Measurements from ENCODE around the gene ANKMY2. TPM values are rescaled to one million over a fixed set of nuclear protein-coding genes. Genes with fewer than 3 reads are reported as not detected.
"Not testable (repeated sequence)": the region's sequence is repeated elsewhere in the genome, so short reads cannot be mapped to it uniquely, and the experiment has no call there.

ANKMY2 gene
- total RNA-seq (2014; rRNA removed; shearing (Covaris generic)): 46.8 and 56.6 TPM in 2 replicates

DNA sequence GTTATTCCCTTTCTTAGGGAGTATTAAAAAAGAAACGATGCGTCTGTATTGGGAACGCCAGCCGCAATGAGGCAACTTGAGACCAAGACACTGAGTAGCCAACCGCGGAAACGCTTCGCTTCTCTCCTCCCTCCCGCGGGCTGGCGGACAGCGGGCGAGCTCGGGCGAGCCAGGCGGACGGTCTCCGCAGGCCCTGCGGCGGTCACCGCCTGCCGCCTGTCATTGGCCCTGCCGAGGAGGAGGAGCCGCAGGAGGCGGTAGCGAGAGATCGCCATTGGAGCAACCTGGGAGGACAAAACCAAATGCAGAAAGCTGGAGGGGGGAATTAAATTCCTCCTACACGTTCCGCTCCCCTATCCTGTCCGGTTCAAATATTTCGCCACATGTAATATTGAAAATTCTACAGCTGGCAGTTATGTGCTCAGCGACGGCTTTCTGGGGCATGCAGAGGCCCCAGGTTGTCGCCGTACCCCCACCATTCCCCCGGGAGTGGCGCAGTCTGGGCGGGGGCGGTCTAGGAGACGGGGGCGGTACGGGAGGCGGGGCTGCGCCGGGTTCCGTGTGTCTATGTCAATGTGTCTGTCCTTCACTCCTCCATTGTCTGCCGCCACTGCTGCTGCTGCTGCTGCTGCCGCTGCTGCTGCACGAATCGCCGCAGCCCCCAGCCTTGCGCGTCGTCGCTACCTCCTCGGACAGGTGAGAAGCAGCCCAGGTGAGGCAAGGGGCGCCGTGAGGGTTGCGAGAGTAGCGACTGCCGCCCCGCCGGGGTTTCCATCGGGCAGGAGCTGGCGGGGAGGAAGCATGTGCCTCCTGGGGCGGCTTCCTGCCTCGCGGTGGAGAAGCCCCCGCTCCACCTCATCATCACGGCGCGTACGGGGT, at the start of gene ANKMY2, which contains the start of gene BZW2:
Gene ANKMY2 (minus strand): TSS at position 162 of the 879 bp plus-strand sequence. CDS start 181 bp downstream, outside the sequence.
Gene BZW2 (plus strand): TSS at position 589 of the 879 bp plus-strand sequence. CDS start 19,263 bp downstream, outside the sequence.
- DNase-seq (ENCODE audit: low spot score): peak; percentile 100

GRCh38 chr7:16694806-16695205, 49.3 kb upstream of the ANKMY2 start:
- DNase-seq (ENCODE audit: low spot score): no peak

DNA sequence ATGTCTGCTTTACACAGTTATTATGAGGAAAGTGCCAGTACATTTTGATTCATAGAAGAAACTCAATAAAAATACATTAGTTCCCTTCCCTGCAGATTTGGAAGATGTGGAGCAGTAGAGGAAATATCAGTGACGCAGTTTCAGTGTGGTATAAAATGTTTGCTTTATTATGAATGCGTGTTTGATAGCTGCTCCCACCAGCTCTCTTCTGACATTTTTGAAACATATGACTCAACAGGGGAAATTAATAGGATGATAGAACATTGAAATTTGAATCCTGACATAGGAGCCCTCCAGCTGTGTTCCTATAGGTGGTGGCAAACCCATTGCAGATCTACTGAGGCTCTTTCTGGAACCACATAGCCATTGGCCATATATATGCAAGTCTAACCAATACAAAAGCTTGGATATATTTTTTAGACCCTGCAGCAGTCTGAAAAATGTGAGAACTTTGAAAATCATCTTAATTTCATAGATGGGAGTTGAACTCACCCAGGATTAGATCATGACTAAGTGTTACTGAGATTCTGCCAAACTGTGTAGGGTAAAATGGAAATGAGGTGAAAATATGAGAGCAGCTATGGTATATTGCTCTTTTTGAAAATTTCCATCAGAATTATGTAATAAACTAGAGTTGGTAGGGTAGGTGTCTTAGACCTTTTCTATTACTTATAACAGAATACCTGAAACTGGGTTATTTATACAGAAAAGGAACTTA, 48.2 kb upstream of the ANKMY2 start:
- DNase-seq (ENCODE audit: low spot score): no peak

DNA sequence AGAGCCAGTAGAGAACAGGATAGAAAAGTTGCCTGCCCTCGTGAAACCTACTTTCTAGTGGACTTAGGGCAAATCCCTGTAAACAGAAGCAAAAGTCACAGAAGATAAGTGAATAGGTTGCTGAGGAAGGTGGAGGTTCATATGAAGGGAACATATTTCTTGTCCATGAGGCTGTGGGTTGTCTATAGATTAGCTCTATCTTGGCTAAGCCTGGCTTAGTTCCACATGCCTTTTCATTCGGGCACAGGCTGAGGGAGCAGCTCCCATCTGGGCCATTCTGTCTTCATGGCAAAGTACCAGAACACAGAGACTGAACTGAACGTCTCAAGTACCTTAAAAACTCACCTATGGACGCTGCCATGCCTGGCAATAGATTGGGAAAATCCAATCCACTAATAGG, 45.7 kb upstream of the ANKMY2 start:
- DNase-seq (ENCODE audit: low spot score): no peak

GRCh38 chr7:16688249-16688648, 42.7 kb upstream of the ANKMY2 start:
- DNase-seq (ENCODE audit: low spot score): peak; percentile 64

GRCh38 chr7:16685535-16685934, 40.0 kb upstream of the ANKMY2 start:
- no peak for DNase-seq (ENCODE audit: low spot score)

GRCh38 chr7:16684935-16685334, 39.4 kb upstream of the ANKMY2 start:
- DNase-seq (ENCODE audit: low spot score): no peak

GRCh38 chr7:16678645-16679566, 33.4 kb upstream of the ANKMY2 start:
- DNase-seq (ENCODE audit: low spot score): not testable (repeated sequence)

DNA sequence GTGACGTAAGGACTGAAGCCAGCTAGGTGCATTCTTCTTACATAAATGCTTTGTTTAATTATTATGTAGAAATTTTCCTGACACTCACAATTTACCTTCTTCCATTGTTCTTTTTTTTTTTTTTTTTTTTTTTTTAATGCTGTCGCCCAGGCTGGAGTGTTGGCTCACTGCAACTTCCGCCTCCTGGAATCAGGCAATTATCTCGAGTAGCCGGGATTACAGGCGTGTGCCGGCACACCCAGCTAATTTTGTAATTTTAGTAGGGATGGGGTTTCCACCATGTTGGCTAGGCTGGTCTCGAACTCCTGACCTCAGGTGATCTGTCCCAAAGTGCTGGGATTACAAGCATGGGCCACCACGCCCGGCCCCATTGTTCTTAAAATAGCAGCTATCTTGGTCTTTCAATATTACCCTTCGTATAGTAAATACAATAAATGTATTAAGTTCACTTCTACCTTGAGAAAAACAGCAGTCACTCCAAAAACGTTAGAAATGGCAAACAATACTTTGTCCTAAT, 32.5 kb upstream of the ANKMY2 start:
- no peak for DNase-seq (ENCODE audit: low spot score)

GRCh38 chr7:16675277-16675676, 29.7 kb upstream of the ANKMY2 start:
- DNase-seq (ENCODE audit: low spot score): no peak

DNA sequence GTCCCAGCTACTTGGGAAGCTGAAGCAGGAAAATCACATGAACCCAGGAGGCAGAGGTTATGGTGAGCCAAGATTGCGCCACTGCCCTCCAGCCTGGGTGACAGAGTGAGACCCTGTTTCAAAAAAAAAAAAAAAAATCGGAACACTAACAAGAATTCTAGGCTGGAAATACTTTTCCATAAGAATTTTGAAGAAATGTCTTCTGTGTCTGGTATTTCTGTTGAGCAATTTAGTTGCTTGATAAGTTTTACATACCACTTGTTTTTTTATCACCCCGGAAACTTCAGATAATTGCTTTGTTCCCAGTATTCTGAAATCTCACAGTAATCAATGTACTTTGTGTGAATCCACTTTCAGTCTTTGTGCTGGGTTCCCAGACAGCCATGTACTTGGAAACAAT, 26.3 kb upstream of the ANKMY2 start:
- no peak for DNase-seq (ENCODE audit: low spot score)

DNA sequence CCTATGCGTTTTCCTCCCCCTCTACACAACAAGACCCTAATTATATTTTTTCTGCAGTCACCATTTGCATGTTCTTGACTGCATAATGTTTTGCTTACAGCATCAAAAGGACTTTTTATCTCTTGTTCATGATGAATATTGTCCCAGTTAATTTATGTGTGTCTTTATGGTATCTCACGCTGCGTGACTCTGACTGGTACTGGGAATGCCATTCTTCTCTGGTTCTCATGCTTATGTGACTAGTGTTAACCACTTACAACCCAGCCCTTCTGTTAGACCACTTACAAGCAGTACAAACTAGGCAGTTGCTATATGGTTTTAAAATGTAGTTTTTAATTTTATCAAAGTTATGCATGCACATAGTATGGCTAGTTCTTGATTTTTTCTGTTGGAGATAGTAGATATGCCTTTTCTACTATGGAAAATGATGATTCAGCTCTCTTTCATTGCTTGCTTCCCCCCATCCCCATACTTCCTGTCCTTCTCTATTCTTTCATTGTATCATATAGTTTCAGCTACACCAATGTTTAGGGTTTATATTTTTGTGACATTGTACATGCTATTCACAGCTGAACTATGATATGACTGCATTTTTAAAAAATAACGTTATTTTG, 25.3 kb upstream of the ANKMY2 start:
- no peak for DNase-seq (ENCODE audit: low spot score)

DNA sequence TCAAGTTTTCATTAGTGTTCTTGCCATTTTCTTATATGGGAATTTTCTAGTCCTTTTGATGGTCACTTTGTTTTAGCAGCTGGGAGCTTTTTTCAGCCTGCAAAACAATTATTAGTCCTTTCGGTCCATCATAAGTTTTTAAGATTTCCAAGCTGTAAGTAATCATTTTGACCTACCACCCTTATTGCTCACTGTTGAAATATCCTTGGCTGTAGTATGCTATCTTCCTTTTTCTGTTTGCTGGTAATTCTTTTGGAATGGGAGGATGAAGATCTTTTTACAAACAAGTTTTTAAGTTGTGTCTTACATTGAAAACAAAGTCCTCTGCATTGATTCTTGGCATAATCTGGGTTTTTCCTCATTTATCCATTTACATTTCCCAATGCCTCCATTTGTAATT, 24.5 kb upstream of the ANKMY2 start:
- DNase-seq (ENCODE audit: low spot score): no peak

GRCh38 chr7:16669581-16669980, 24.0 kb upstream of the ANKMY2 start:
- DNase-seq (ENCODE audit: low spot score): no peak

DNA sequence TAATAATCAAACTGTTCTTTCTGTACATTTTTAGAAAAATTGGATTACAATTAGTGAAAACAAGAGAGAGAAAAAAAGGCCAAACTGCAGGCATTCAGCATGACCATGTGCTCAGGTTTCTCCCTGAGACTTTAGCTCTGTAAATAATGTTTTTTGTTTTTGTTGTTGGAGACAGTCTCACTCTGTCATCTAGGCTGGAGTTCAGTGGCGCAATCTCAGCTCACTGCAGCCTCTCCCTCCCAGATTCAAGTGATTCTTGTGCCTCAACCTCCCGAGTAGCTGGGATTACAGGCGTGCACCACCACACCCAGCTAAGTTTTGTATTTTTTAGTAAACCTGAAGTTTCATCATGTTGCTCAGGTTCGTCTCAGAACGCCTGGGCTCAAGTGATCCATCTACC, 23.4 kb upstream of the ANKMY2 start:
- DNase-seq (ENCODE audit: low spot score): no peak

DNA sequence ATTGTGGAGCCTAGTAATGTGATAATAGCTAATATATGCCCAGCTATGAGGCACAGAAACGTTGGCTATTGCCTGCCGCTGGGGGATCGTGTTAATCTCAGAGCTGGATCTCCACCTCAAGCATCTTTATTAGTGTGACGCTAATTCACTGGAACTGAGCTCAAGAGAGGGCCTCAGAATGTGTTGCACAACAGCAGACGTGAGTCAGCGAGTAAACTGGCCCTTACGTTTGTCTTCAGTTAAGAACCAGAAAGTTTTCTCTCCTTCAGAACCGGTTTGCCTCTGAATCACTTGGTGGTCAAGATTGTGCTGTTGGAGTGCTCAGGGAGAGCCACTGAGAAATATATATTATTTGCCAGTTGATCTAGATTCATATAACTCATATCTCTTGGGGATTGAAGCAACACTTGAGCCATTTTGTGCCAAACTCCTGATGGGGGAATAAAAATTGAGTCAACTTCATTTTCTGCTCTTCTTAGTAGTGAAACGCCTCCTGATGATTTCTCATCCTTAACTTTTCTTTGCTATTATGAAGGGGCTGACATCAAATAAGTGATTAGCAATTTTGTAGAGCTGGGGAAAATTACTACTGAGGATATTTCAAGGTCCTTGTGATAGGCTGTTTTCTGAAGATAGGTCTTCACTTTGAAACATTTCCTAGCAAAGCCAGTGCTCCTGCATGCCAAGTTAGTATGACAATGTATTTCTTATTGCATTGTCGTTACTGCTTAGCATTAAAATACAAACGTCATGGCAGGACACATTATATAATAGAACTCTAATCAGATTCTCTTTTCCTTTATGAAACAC, 22.7 kb upstream of the ANKMY2 start:
- DNase-seq (ENCODE audit: low spot score): peak; percentile 100

GRCh38 chr7:16667355-16667754, 21.8 kb upstream of the ANKMY2 start:
- no peak for DNase-seq (ENCODE audit: low spot score)

GRCh38 chr7:16661924-16662323, 16.4 kb upstream of the ANKMY2 start:
- no peak for DNase-seq (ENCODE audit: low spot score)

- peak; percentile 93 for DNase-seq (ENCODE audit: low spot score)
Measured at GRCh38 chr7:16660702-16661464, 15.3 kb upstream of the ANKMY2 start.

Measured in H4 (cell line).